ENCODE results near the gene DENND4C. TPM values are rescaled to one million over a fixed set of nuclear protein-coding genes. Genes with fewer than 3 reads are reported as not detected.
"Not testable (repeated sequence)": the region's sequence is repeated elsewhere in the genome, so short reads cannot be mapped to it uniquely, and the experiment has no call there.

Gene DENND4C
- polyA plus RNA-seq, 1 of the 3 experiments (the other 2 are of a cell fraction) = 7.5 TPM

- TF ChIP-seq NRF1 (IDR thresholded peaks at IDR 0.05; ENCODE audit: low read depth, low read length) = no peak
- no peak for TF ChIP-seq SIN3A (IDR thresholded peaks at IDR 0.05; ENCODE audit: borderline replicate concordance, low read depth, low read length)
- no peak for TF ChIP-seq YY1 (IDR thresholded peaks at IDR 0.05; ENCODE audit: low read depth)
- TF ChIP-seq, protein P1, sequence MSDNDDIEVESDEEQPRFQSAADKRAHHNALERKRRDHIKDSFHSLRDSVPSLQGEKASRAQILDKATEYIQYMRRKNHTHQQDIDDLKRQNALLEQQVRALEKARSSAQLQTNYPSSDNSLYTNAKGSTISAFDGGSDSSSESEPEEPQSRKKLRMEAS (IDR thresholded peaks at IDR 0.05; ENCODE audit: low read depth) = no peak
- no peak for TF ChIP-seq GABPA (IDR thresholded peaks at IDR 0.05; ENCODE audit: low read depth)
- TF ChIP-seq IRF3 (IDR thresholded peaks at IDR 0.05; ENCODE audit: low read depth, low read length) = no peak
- TF ChIP-seq POLR2AphosphoS5 (IDR thresholded peaks at IDR 0.05; ENCODE audit: low read depth, low read length) = no peak
- no peak for TF ChIP-seq SMC3 (IDR thresholded peaks at IDR 0.05; ENCODE audit: low read depth, low read length)
- TF ChIP-seq RCOR1 (IDR thresholded peaks at IDR 0.05; ENCODE audit: low read length) = no peak
- TF ChIP-seq RXRA (IDR thresholded peaks at IDR 0.05; ENCODE audit: borderline replicate concordance, low read depth) = no peak
- no peak for TF ChIP-seq CHD2 (IDR thresholded peaks at IDR 0.05; ENCODE audit: low read length, partially characterized antibody)
- no peak for TF ChIP-seq FOXM1 (IDR thresholded peaks at IDR 0.05; ENCODE audit: low read depth)
- no peak for TF ChIP-seq FOXJ3 (CRISPR knock-in tag; IDR thresholded peaks at IDR 0.05)
- DNase-seq = no peak
- whole genome bisulfite sequencing (ENCODE audit: low lambda C conversion rate) = 98% methylated on average over 2 of the region's 2 CpGs
- CTCF ChIA-PET = no interaction called here
- peaks cover 29 to 30% of the 10 kb centered on the region in 2 experiments for H3K36me3 ChIP-seq (replicated peaks in 1 of 2; ENCODE audit: control insufficient read depth in 1 of 2, insufficient read depth in 2 of 2, low read length in 1 of 2)
- H3K9me3 ChIP-seq = no peaks in the 10 kb centered on the region; the same call in 1 of the 2 replicates
- H3K4me1 ChIP-seq (ENCODE audit: control insufficient read depth in 1 of 2, insufficient read depth in 2 of 2, low read depth in 1 of 2, low read length in 1 of 2) = peaks cover 12 to 20% of the 10 kb centered on the region in 2 experiments; a peak in 3 of 4 replicates
- peaks cover 43% of the 10 kb centered on the region for H3F3A ChIP-seq (replicated peaks; ENCODE audit: insufficient read depth)
- H2AFZ ChIP-seq (ENCODE audit: low read depth) = no peak overlapping the region; the same call in 1 of the 2 replicates
- H3K4me3 ChIP-seq (ENCODE audit: low read depth in 2 of 2, low read length in 1 of 2) = no peak overlapping the region
- no peaks in the 10 kb centered on the region for H3K9me2 ChIP-seq
- peaks cover 28% of the 10 kb centered on the region for H4K20me1 ChIP-seq (ENCODE audit: insufficient read depth)
- H3K27ac ChIP-seq (ENCODE audit: low read depth in 2 of 2, low read length in 1 of 2) = no peak overlapping the region
- H3K79me2 ChIP-seq (ENCODE audit: insufficient read depth) = peaks cover 42% of the 10 kb centered on the region
- no peak overlapping the region for H3K4me2 ChIP-seq
- no peak overlapping the region for H3K9ac ChIP-seq
- H3K27me3 ChIP-seq (ENCODE audit: insufficient read depth) = no peaks in the 10 kb centered on the region
- POLR2A ChIA-PET = no interaction called here
These were observed 151.2 kb downstream of the DENND4C start for GRCh38 chr9:19381656-19382055.

- H3K27me3 ChIP-seq (ENCODE audit: insufficient read depth); H3K9me3 ChIP-seq; H3K4me3 ChIP-seq (ENCODE audit: low read depth in 2 of 2, low read length in 1 of 2); H3K9me2 ChIP-seq; H3K9ac ChIP-seq; H3K36me3 ChIP-seq (replicated peaks in 1 of 2; ENCODE audit: control insufficient read depth in 1 of 2, insufficient read depth in 2 of 2, low read length in 1 of 2); POLR2A ChIA-PET; H3K79me2 ChIP-seq (ENCODE audit: insufficient read depth); DNase-seq; H3K4me1 ChIP-seq (ENCODE audit: control insufficient read depth in 1 of 2, insufficient read depth in 2 of 2, low read depth in 1 of 2, low read length in 1 of 2); H3K4me2 ChIP-seq; H3K27ac ChIP-seq (ENCODE audit: low read depth in 2 of 2, low read length in 1 of 2); H2AFZ ChIP-seq (ENCODE audit: low read depth); H4K20me1 ChIP-seq (ENCODE audit: insufficient read depth): not testable (repeated sequence)
- WGBS (ENCODE audit: low lambda C conversion rate) = 98% methylated on average over 14 of the region's 14 CpGs
- CTCF ChIA-PET = interaction anchor here (1.3 kb wide), 1 partner anchor 80 kb away, joined by 3 read pairs; no protein-coding TSS in a partner anchor
- H3F3A ChIP-seq (replicated peaks; ENCODE audit: insufficient read depth) = peaks cover 22% of the 10 kb centered on the region
These were observed 154.7 kb downstream of the DENND4C start for GRCh38 chr9:19385212-19385611.

All from SK-N-SH (cell line).